HepG2 (cell line): ENCODE results near the gene S100A16. TPM values are rescaled to one million over a fixed set of nuclear protein-coding genes. Genes with fewer than 3 reads are reported as not detected.

Experiments used
- GATA4 ChIP-seq: sonication (generic); IDR thresholded peaks from 2 replicates; pipeline ENCODE4 v1.6.1; 2016; ENCODE audit warnings: antibody characterized with exemption, low read depth, borderline replicate concordance
- KAT8 ChIP-seq: IDR thresholded peaks from 2 replicates; pipeline ENCODE4 v1.6.1; 2016; ENCODE audit warnings: missing genetic modification reagents, missing compliant biosample characterization
- KDM2A ChIP-seq: sonication (generic); formaldehyde crosslinking; IDR thresholded peaks from 2 replicates; pipeline ENCODE4 v1.4.0; 2020; ENCODE audit warnings: low read depth, missing genetic modification reagents, borderline replicate concordance
- KMT2B ChIP-seq: IDR thresholded peaks from 2 replicates; pipeline ENCODE4 v1.6.1; 2016; ENCODE audit warnings: missing genetic modification reagents, missing compliant biosample characterization
- PCBP1 ChIP-seq: fragments of 200-400 bp; formaldehyde crosslinking; IDR thresholded peaks from 2 replicates; pipeline ENCODE4 v1.6.1; 2017; ENCODE audit warnings: mild to moderate bottlenecking, low read depth, low read length, borderline replicate concordance
- SALL1 ChIP-seq: sonication (generic); formaldehyde crosslinking; IDR thresholded peaks from 2 replicates; pipeline ENCODE4 v1.8.0; 2022; ENCODE audit warnings: mild to moderate bottlenecking, missing genetic modification reagents
- SNAPC2 ChIP-seq: sonication (generic); formaldehyde crosslinking; IDR thresholded peaks from 2 replicates; pipeline ENCODE4 v1.8.1; 2022; ENCODE audit warnings: mild to moderate bottlenecking, missing genetic modification reagents
- SRSF9 ChIP-seq: fragments of 200-400 bp; formaldehyde crosslinking; IDR thresholded peaks from 2 replicates; pipeline ENCODE4 v1.6.1; 2018; ENCODE audit warnings: borderline replicate concordance, mild to moderate bottlenecking, low read depth, low read length; ENCODE audit not compliant: insufficient read depth, poor library complexity, severe bottlenecking
- TEF ChIP-seq: sonication (generic); formaldehyde crosslinking; IDR thresholded peaks from 2 replicates; pipeline ENCODE4 v1.5.0; 2020; ENCODE audit warnings: missing genetic modification reagents
- WIZ ChIP-seq: sonication (generic); formaldehyde crosslinking; IDR thresholded peaks from 2 replicates; pipeline ENCODE4 v1.5.1; 2020; ENCODE audit warnings: mild to moderate bottlenecking, missing genetic modification reagents
- ZFY ChIP-seq: sonication (generic); formaldehyde crosslinking; IDR thresholded peaks from 2 replicates; pipeline ENCODE4 v1.4.0; 2020; ENCODE audit warnings: missing genetic modification reagents
- ZKSCAN5 ChIP-seq: sonication (generic); formaldehyde crosslinking; IDR thresholded peaks from 2 replicates; pipeline ENCODE4 v1.5.1; 2020; ENCODE audit warnings: mild to moderate bottlenecking, missing genetic modification reagents
- ZKSCAN8 ChIP-seq: IDR thresholded peaks from 2 replicates; pipeline ENCODE4 v1.6.1; 2016; ENCODE audit warnings: borderline replicate concordance, missing genetic modification reagents, missing compliant biosample characterization
- ZNF276 ChIP-seq: sonication (generic); formaldehyde crosslinking; IDR thresholded peaks from 2 replicates; pipeline ENCODE4 v1.4.0; 2020; ENCODE audit warnings: mild to moderate bottlenecking, low read depth, missing genetic modification reagents
- ZNF382 ChIP-seq: sonication (generic); formaldehyde crosslinking; IDR thresholded peaks from 2 replicates; pipeline ENCODE4 v1.5.0; 2020; ENCODE audit warnings: missing genetic modification reagents, mild to moderate bottlenecking, borderline replicate concordance
- ZNF550 ChIP-seq: sonication (generic); formaldehyde crosslinking; IDR thresholded peaks from 2 replicates; pipeline ENCODE4 v1.4.0; 2020; ENCODE audit warnings: mild to moderate bottlenecking, missing genetic modification reagents, borderline replicate concordance
- ZNF569 ChIP-seq: sonication (generic); formaldehyde crosslinking; IDR thresholded peaks from 2 replicates; pipeline ENCODE4 v1.5.0; 2020; ENCODE audit warnings: mild to moderate bottlenecking, missing genetic modification reagents, moderate library complexity, borderline replicate concordance
- ZNF570 ChIP-seq: sonication (generic); formaldehyde crosslinking; IDR thresholded peaks from 2 replicates; pipeline ENCODE4 v1.4.0; 2020; ENCODE audit warnings: mild to moderate bottlenecking, missing genetic modification reagents, borderline replicate concordance
- ZNF678 ChIP-seq: sonication (generic); formaldehyde crosslinking; IDR thresholded peaks from 2 replicates; pipeline ENCODE4 v1.4.0; 2020; ENCODE audit warnings: mild to moderate bottlenecking, missing genetic modification reagents
- ZSCAN20 ChIP-seq: sonication (generic); formaldehyde crosslinking; IDR thresholded peaks from 2 replicates; pipeline ENCODE4 v1.4.0; 2020; ENCODE audit warnings: missing genetic modification reagents, mild to moderate bottlenecking, borderline replicate concordance
- ZSCAN22 ChIP-seq: sonication (generic); formaldehyde crosslinking; IDR thresholded peaks from 2 replicates; pipeline ENCODE4 v1.4.0; 2020; ENCODE audit warnings: mild to moderate bottlenecking, missing genetic modification reagents
- polyA plus RNA-seq, 8 experiments: library from polyadenylated mRNA; depleted of rRNA in 3 of 8; stranded (reverse) in 7 of 8; unstranded in 1 of 8; fragments of >200 nt; fragmentation: Illumina TruSeq in 4 of 8; extraction: Trizol in 4 of 8; gene quantifications; 2 replicates each; pipeline versions ENCODE4 v1.2.1 to v1.2.3, GENCODE V29; 2011 to 2016; ENCODE audit warnings: low read depth in 4 of 8, missing spikeins in 1 of 8, mixed read lengths in 1 of 8; ENCODE audit not compliant: insufficient read depth in 1 of 8
- total RNA-seq, 5 experiments: library from RNA; depleted of rRNA; stranded (reverse); fragments of >200 nt; fragmentation: Illumina TruSeq; extraction: Trizol; gene quantifications; 2 replicates each; pipeline ENCODE4 v1.2.3, GENCODE V29; 2016; ENCODE audit warnings: low read depth in 1 of 5
- TF ChIP-seq, protein P1 (sequence below): sonication (generic); formaldehyde crosslinking; IDR thresholded peaks from 2 replicates; pipeline ENCODE4 v1.5.0; 2020; ENCODE audit warnings: mild to moderate bottlenecking, missing genetic modification reagents
- TF ChIP-seq, protein P2 (sequence below): IDR thresholded peaks from 2 replicates; pipeline ENCODE4 v1.6.1; 2016; ENCODE audit warnings: missing biosample characterization, missing genetic modification reagents, low read depth

Gene S100A16
- total and polyA plus RNA-seq, 2 of the 13 experiments (the other 11 are each of a cell fraction or from before 2014, with no cell fraction given) = 46.0 to 195 TPM

- TF ChIP-seq KMT2B (CRISPR knock-in tag) (peak; percentile 68; the same call in 1 of the 2 replicates), ZKSCAN5 (CRISPR knock-in tag) (no peak), ZKSCAN8 (CRISPR knock-in tag) (no peak), KAT8 (CRISPR knock-in tag) (peak; percentile 99), ZNF678 (CRISPR knock-in tag) (no peak), SNAPC2 (CRISPR knock-in tag) (0 out of 2 replicates have a peak, but pooled peaks have one; percentile 38), SRSF9 (no peak), ZSCAN20 (CRISPR knock-in tag) (no peak), ZSCAN22 (CRISPR knock-in tag) (no peak), ZNF570 (CRISPR knock-in tag) (no peak), ZNF569 (CRISPR knock-in tag) (peak; percentile 79; the same call in 1 of the 2 replicates), GATA4 (no peak), ZNF550 (CRISPR knock-in tag) (no peak), KDM2A (CRISPR knock-in tag) (peak; percentile 92), ZFY (CRISPR knock-in tag) (peak; percentile 86), TEF (no peak), WIZ (CRISPR knock-in tag) (no peak), SALL1 (peak; percentile 87), ZNF276 (no peak), PCBP1 (0 out of 2 replicates have a peak, but pooled peaks have one; percentile 58), ZNF382 (CRISPR knock-in tag) (no peak)
- TF ChIP-seq, protein P1, sequence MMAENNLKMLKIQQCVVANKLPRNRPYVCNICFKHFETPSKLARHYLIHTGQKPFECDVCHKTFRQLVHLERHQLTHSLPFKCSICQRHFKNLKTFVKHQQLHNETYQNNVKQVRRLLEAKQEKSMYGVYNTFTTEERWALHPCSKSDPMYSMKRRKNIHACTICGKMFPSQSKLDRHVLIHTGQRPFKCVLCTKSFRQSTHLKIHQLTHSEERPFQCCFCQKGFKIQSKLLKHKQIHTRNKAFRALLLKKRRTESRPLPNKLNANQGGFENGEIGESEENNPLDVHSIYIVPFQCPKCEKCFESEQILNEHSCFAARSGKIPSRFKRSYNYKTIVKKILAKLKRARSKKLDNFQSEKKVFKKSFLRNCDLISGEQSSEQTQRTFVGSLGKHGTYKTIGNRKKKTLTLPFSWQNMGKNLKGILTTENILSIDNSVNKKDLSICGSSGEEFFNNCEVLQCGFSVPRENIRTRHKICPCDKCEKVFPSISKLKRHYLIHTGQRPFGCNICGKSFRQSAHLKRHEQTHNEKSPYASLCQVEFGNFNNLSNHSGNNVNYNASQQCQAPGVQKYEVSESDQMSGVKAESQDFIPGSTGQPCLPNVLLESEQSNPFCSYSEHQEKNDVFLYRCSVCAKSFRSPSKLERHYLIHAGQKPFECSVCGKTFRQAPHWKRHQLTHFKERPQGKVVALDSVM = peak; percentile 51
- TF ChIP-seq, protein P2, sequence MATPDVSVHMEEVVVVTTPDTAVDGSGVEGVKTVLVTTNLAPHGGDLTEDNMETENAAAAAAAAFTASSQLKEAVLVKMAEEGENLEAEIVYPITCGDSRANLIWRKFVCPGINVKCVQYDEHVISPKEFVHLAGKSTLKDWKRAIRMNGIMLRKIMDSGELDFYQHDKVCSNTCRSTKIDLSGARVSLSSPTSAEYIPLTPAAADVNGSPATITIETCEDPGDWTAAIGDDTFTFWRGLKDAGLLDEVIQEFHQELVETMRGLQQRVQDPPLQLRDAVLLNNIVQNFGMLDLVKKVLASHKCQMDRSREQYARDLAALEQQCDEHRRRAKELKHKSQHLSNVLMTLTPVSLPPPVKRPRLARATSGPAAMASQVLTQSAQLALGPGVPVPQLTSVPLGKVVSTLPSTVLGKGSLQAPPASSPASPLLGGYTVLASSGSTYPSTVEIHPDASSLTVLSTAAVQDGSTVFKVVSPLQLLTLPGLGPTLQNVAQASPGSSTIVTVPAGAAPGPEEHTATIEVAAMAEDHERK (CRISPR knock-in tag) = peak; percentile 98
These were observed 21.1 kb upstream of the S100A16 start, which contains the start of gene CHTOP (continued) for GRCh38 chr1:153633754-153634665.
